OCI-LY7 (cell line): Measurements from ENCODE around the gene SCARB1. TPM values are rescaled to one million over a fixed set of nuclear protein-coding genes. Genes with fewer than 3 reads are reported as not detected.

Experiments
- BruUV-seq: library from RNA; stranded (reverse); fragments of 400-500 nt; replicated peaks from 2 replicates; lab custom pipeline; 2021; lab: Mats Ljungman, UMichigan
- CTCF ChIA-PET: fragments of 300-600 bp; sonication (Branson Sonifier 250); formaldehyde crosslinking; loops from one replicate; lab custom pipeline; 2022; ENCODE audit warnings: antibody characterized with exemption; ENCODE audit not compliant: unreplicated experiment; lab: Charles Lee
- POLR2A ChIA-PET: fragments of 300-600 bp; sonication (Branson Sonifier 250); formaldehyde crosslinking; loops from one replicate; lab custom pipeline; 2022; ENCODE audit warnings: antibody characterized with exemption; lab: Charles Lee
- DNase-seq: peaks from one replicate; pipeline ENCODE4 v3.0.0-alpha.2; 2015; ENCODE audit warnings: low spot score
- H2AFZ ChIP-seq: fragments of 200-600 bp; sonication (generic), shearing (Covaris generic); 2 replicates; pipeline ENCODE4 v1.6.1; 2014; ENCODE audit warnings: mild to moderate bottlenecking, antibody characterized with exemption, low read length, moderate library complexity
- H3K27ac ChIP-seq: fragments of 200-600 bp; sonication (generic); 2 replicates; pipeline ENCODE4 v1.5.1; 2014; ENCODE audit warnings: mixed run types, low read depth, mild to moderate bottlenecking, moderate library complexity, low read length, inconsistent platforms; ENCODE audit not compliant: poor library complexity, severe bottlenecking
- H3K36me3 ChIP-seq: fragments of 200-600 bp; sonication (generic); 2 replicates; pipeline ENCODE4 v1.6.1; 2014; ENCODE audit warnings: mild to moderate bottlenecking, antibody characterized with exemption, low read length, moderate library complexity, mixed read lengths; ENCODE audit not compliant: insufficient read depth
- H3K4me1 ChIP-seq: fragments of 200-600 bp; sonication (generic); 2 replicates; pipeline ENCODE4 v1.5.1; 2014; ENCODE audit warnings: mild to moderate bottlenecking, low read length; ENCODE audit not compliant: insufficient read depth, poor library complexity, severe bottlenecking
- H3K4me2 ChIP-seq: fragments of 200-600 bp; sonication (generic); 2 replicates; pipeline ENCODE4 v1.6.1; 2014; ENCODE audit warnings: mild to moderate bottlenecking, low read length
- H3K4me3 ChIP-seq: fragments of 200-600 bp; sonication (generic); 2 replicates; pipeline ENCODE4 v1.5.1; 2014; ENCODE audit warnings: mild to moderate bottlenecking, low read depth, low read length; ENCODE audit not compliant: poor library complexity, severe bottlenecking
- H3K79me2 ChIP-seq: fragments of 200-600 bp; sonication (generic); 2 replicates; pipeline ENCODE4 v1.6.1; 2016; ENCODE audit warnings: low read depth, mild to moderate bottlenecking, low read length, moderate library complexity, mixed read lengths; ENCODE audit not compliant: insufficient read depth
- H3K9me2 ChIP-seq: fragments of 200-600 bp; sonication (generic); 2 replicates; pipeline ENCODE4 v1.6.1; 2016; ENCODE audit warnings: mild to moderate bottlenecking, low read length, mixed read lengths; ENCODE audit not compliant: insufficient read depth
- H3K9me3 ChIP-seq: fragments of 200-600 bp; sonication (generic); 2 replicates; pipeline ENCODE4 v1.6.1; 2014; ENCODE audit warnings: mild to moderate bottlenecking, mixed run types, low read length, mixed read lengths
- H4K20me1 ChIP-seq: fragments of 200-600 bp; sonication (generic); 2 replicates; pipeline ENCODE4 v1.6.1; 2014; ENCODE audit warnings: mild to moderate bottlenecking, antibody characterized with exemption, low read length, moderate library complexity, mixed read lengths; ENCODE audit not compliant: insufficient read depth
- CTCF ChIP-seq: fragments of 200-600 bp; sonication (generic); conservative IDR thresholded peaks from 2 replicates; pipeline ENCODE4 v1.5.1; 2014; ENCODE audit warnings: mild to moderate bottlenecking, antibody characterized with exemption, low read length, moderate library complexity, mixed read lengths
- EZH2phosphoT487 ChIP-seq: fragments of 200-600 bp; sonication (generic); IDR thresholded peaks from 2 replicates; pipeline ENCODE4 v1.6.1; 2018; ENCODE audit warnings: low read depth, borderline replicate concordance, mild to moderate bottlenecking, mixed run types, antibody characterized with exemption, low read length, moderate library complexity, mixed read lengths
- intact Hi-C: fragments of 100-400 bp; cut with micrococcal nuclease; formaldehyde crosslinking; loops from one replicate; pipeline ENCODE4 v1.10.0; 2022; ENCODE audit not compliant: unreplicated experiment
- total RNA-seq, 2 experiments: library from RNA; depleted of rRNA in 1 of 2; stranded (reverse); fragments of >200 nt in 1 of 2; shearing (Covaris generic) in 1 of 2; gene quantifications; 2 replicates each; pipeline ENCODE4 v1.2.3, GENCODE V29; 2014 to 2022

The SCARB1 gene
- total RNA-seq, 2 experiments from 2014 or later: 42.9 to 112 TPM

- Histone ChIP-seq H3K4me1 (peaks cover 7% of the 10 kb centered on the region), H3K36me3 (no peaks in the 10 kb centered on the region), H3K4me2 (peak overlapping the region; percentile 30; the same call in 1 of the 2 replicates), H3K9me3 (no peaks in the 10 kb centered on the region), H3K27ac (no peak overlapping the region), H3K9me2 (no peaks in the 10 kb centered on the region), H4K20me1 (no peaks in the 10 kb centered on the region), H3K79me2 (no peaks in the 10 kb centered on the region), H2AFZ (peak overlapping the region; percentile 80), H3K4me3 (peak overlapping the region; percentile 25)
- no peak for DNase-seq
- ChIA-PET CTCF (no interaction called here), POLR2A (interaction anchor here (0.9 kb wide), 1 partner anchor 289 kb away, joined by 3 read pairs; no protein-coding TSS in a partner anchor)
- intact Hi-C loops: no loop called here
- BruUV-seq: no TSS peak
- TF ChIP-seq EZH2phosphoT487: no peak
- no peak for TF ChIP-seq CTCF
Observed at GRCh38 chr12:124744273-124744640, 119.4 kb downstream of the SCARB1 start.

- 0 out of 2 replicates have a peak overlapping the region, but pooled peaks have one; percentile 80 for H2AFZ ChIP-seq
- intact Hi-C loops: no loop called here
Observed at GRCh38 chr12:124743479-124744272, 120.0 kb downstream of the SCARB1 start.

More at GRCh38 chr12:124743479-124744272, 120.0 kb downstream of the SCARB1 start:
- Histone ChIP-seq H3K79me2 (no peaks in the 10 kb centered on the region), H3K9me2 (no peaks in the 10 kb centered on the region), H3K4me1 (peaks cover 7% of the 10 kb centered on the region), H3K36me3 (no peaks in the 10 kb centered on the region), H3K4me3 (no peak overlapping the region), H3K27ac (no peak overlapping the region), H3K9me3 (no peaks in the 10 kb centered on the region), H3K4me2 (no peak overlapping the region), H4K20me1 (no peaks in the 10 kb centered on the region)
- ChIA-PET POLR2A (no interaction called here), CTCF (no interaction called here)
- TF ChIP-seq CTCF: no peak
- no peak for TF ChIP-seq EZH2phosphoT487
- no TSS peak for BruUV-seq
- no peak for DNase-seq
